Neural crest cell (in vitro differentiated cells): ENCODE results near the gene SLC25A26. TPM values are rescaled to one million over a fixed set of nuclear protein-coding genes. Genes with fewer than 3 reads are reported as not detected.

ENCODE experiments used
- DNase-seq: peaks from one replicate; pipeline ENCODE4 v3.0.0; 2021; ENCODE audit warnings: low read depth, mixed read lengths, low spot score
- H3K27ac Mint-ChIP-seq: one replicate; pipeline ENCODE4 v1.8.0; 2021; ENCODE audit warnings: mild to moderate bottlenecking, mixed read lengths; ENCODE audit not compliant: unreplicated experiment
- H3K27me3 Mint-ChIP-seq: 2 replicates; pipeline ENCODE4 v1.8.0; 2021; ENCODE audit warnings: low read depth, mild to moderate bottlenecking, mixed read lengths
- H3K36me3 Mint-ChIP-seq: 2 replicates; pipeline ENCODE4 v1.8.0; 2021; ENCODE audit warnings: low read depth, mild to moderate bottlenecking, mixed read lengths
- H3K4me1 Mint-ChIP-seq: 2 replicates; pipeline ENCODE4 v1.8.0; 2021; ENCODE audit warnings: mixed read lengths
- H3K4me3 Mint-ChIP-seq: one replicate; pipeline ENCODE4 v1.8.0; 2021; ENCODE audit warnings: mild to moderate bottlenecking, mixed read lengths
- H3K9me3 Mint-ChIP-seq: 2 replicates; pipeline ENCODE4 v1.8.0; 2021; ENCODE audit warnings: mixed read lengths
- total RNA-seq: library from RNA; stranded (reverse); gene quantifications from 2 replicates; pipeline ENCODE4 v1.2.1, GENCODE V29; 2021
- TF ChIP-seq, protein P1 (sequence below): fragments of 200-600 bp; sonication (generic); conservative IDR thresholded peaks from 2 replicates; pipeline ENCODE4 v1.5.0; 2021; ENCODE audit warnings: antibody characterized with exemption, mild to moderate bottlenecking

SLC25A26 gene
- total RNA-seq, 1 donor from 2014 or later, result 10.1 TPM

DNA sequence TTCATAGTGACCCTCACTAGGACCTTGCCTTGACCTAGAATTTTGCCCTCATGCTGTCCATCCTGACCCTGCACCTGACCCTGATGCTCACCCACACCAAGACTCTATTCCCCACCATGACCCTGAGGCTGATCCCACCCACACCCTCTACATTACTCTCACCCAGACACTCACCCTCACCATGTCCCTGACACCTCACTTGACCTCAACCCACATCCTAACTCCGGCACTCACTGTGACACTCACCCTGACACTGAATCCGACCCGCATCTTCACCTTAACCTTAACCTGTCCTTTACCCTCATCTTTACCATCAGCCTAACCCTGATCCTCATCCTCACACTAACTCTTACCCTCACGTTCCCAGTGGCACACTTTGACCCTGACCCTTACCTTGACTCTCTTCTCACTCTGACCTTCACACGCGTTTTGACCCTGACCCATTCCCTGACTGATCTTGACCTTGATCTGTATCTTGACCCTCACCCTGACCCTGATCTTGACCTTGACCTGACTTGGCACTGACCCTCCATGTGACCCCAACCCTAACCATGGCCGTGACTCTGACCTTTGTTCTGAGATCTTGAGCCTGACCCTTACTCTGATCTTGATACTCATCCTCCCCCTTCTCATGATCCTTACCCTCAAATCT lies 22.2 kb upstream of the SLC25A26 start:
- Mint-ChIP-seq H3K27ac (no peak overlapping the region), H3K36me3 (no peaks in the 10 kb centered on the region), H3K9me3 (peaks cover 11% of the 10 kb centered on the region), H3K4me1 (peaks cover 15% of the 10 kb centered on the region), H3K27me3 (peaks cover 43% of the 10 kb centered on the region), H3K4me3 (no peak overlapping the region)
- TF ChIP-seq, protein P1, sequence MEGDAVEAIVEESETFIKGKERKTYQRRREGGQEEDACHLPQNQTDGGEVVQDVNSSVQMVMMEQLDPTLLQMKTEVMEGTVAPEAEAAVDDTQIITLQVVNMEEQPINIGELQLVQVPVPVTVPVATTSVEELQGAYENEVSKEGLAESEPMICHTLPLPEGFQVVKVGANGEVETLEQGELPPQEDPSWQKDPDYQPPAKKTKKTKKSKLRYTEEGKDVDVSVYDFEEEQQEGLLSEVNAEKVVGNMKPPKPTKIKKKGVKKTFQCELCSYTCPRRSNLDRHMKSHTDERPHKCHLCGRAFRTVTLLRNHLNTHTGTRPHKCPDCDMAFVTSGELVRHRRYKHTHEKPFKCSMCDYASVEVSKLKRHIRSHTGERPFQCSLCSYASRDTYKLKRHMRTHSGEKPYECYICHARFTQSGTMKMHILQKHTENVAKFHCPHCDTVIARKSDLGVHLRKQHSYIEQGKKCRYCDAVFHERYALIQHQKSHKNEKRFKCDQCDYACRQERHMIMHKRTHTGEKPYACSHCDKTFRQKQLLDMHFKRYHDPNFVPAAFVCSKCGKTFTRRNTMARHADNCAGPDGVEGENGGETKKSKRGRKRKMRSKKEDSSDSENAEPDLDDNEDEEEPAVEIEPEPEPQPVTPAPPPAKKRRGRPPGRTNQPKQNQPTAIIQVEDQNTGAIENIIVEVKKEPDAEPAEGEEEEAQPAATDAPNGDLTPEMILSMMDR, result no peak
- DNase-seq, result no peak

DNA sequence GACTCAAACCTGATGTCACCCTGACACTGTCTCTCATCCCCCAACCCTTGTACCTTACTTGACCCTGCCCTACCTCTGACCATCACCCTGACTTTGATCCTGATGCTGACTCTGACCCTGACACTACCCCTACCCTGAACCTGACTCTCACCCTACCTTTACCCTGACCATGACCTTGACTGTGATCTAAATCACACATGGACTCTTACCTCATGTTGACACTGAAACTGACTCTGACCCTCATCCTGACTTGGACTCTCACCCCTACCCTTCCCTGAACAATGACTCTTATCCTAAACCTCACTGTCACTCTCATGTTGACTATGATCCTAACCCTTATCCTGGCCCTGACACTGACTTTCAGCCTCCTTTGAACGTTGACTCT lies 21.7 kb upstream of the SLC25A26 start:
- Mint-ChIP-seq H3K27ac (no peak overlapping the region), H3K4me1 (peaks cover 15% of the 10 kb centered on the region), H3K27me3 (peaks cover 39% of the 10 kb centered on the region), H3K9me3 (peaks cover 11% of the 10 kb centered on the region), H3K36me3 (no peaks in the 10 kb centered on the region), H3K4me3 (no peak overlapping the region)
- no peak for DNase-seq
- TF ChIP-seq, protein P1, result no peak

DNA sequence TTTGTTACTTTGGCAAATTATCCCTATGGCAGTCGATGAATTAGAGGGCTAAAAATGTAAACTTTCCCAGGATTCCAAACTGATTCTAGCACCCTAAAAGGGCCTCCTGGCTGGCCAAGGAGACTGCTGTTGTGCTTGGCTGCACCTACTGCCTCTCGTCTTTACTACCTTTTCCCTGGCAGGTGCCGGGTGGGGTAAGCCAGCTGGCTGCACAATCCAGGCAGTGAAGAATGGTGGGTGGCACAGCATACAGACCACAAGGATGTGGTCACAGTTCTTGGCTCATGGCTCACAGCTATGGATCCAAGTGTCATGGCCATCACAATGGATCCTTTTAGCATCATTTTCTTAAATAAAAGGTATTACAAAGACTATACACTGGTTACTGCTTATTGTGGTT lies 20.7 kb upstream of the SLC25A26 start:
- no peak for DNase-seq
- H3K9me3 Mint-ChIP-seq, result peaks cover 11% of the 10 kb centered on the region
- TF ChIP-seq, protein P1, result no peak
- peaks cover 13% of the 10 kb centered on the region for H3K4me1 Mint-ChIP-seq
- H3K4me3 Mint-ChIP-seq, result no peak overlapping the region
- H3K36me3 Mint-ChIP-seq, result no peaks in the 10 kb centered on the region
- H3K27ac Mint-ChIP-seq, result no peak overlapping the region
- peaks cover 30% of the 10 kb centered on the region for H3K27me3 Mint-ChIP-seq

DNA sequence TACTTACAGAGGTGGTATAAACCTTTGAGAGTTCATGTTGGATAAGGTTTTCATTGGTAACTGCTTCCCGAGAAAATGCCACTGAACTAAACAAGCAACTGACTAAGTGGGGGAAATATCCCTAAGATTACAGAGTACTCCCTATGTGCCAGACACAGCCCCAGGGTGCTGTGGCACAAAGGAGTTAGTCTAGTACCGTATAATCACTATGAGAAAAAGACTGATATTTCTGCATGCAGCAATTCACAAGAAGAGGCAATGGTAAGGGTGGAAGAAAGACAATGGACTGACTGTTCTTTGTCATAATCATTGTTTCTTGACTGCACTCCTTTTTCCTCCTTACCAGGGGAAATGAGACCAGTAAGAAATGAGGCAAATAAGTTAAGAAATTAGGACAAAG lies 20.0 kb upstream of the SLC25A26 start:
- H3K9me3 Mint-ChIP-seq, result peaks cover 11% of the 10 kb centered on the region
- DNase-seq, result no peak
- H3K36me3 Mint-ChIP-seq, result no peaks in the 10 kb centered on the region
- no peak overlapping the region for H3K4me3 Mint-ChIP-seq
- H3K27me3 Mint-ChIP-seq, result peaks cover 26% of the 10 kb centered on the region
- H3K4me1 Mint-ChIP-seq, result peaks cover 6% of the 10 kb centered on the region
- TF ChIP-seq, protein P1, result no peak
- no peak overlapping the region for H3K27ac Mint-ChIP-seq

DNA sequence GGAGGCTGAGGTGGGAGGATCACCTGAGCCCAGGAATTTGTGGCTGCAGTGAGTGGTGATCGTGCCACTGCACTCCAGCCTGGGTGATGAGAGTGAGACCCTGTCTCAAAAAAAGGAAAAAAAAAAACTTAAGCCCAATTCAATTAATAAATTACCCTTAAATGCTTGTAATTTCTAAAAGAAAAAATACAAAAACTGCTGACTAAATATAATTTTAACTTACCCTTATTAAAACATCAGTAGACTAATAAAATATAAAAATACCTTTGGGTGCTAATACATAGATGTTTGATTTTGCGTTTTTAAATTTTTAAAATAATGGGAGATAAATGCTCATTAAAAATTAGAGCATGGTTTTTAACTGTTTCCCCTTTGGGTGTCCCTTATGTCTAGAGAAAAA lies 17.5 kb upstream of the SLC25A26 start:
- H3K4me1 Mint-ChIP-seq, result peaks cover 6% of the 10 kb centered on the region

More for the DNA sequence above, 17.5 kb upstream of the SLC25A26 start:
- H3K27me3 Mint-ChIP-seq, result peaks cover 15% of the 10 kb centered on the region
- H3K36me3 Mint-ChIP-seq, result no peaks in the 10 kb centered on the region
- H3K9me3 Mint-ChIP-seq, result peaks cover 11% of the 10 kb centered on the region
- no peak overlapping the region for H3K4me3 Mint-ChIP-seq
- no peak overlapping the region for H3K27ac Mint-ChIP-seq
- TF ChIP-seq, protein P1, result no peak
- no peak for DNase-seq
